Naive thymus-derived CD4-positive, alpha-beta T cell (primary cell): ENCODE measurements around the gene DTNB. TPM values are rescaled to one million over a fixed set of nuclear protein-coding genes. Genes with fewer than 3 reads are reported as not detected.

Source experiments
- ATAC-seq: fragments of 150-1000 bp; cut with Tn5 transposase; 2 replicates; pipeline ENCODE4 v1.10.0; 2021; ENCODE audit warnings: mild to moderate bottlenecking, moderate library complexity
- CTCF ChIA-PET: fragments of 350-600 bp; sonication (Branson Sonifier 250); formaldehyde crosslinking; loops from one replicate; lab custom pipeline; 2021; ENCODE audit warnings: antibody characterized with exemption; lab: Charles Lee
- POLR2A ChIA-PET: fragments of 350-600 bp; sonication (Branson Sonifier 250); formaldehyde crosslinking; loops from one replicate; lab custom pipeline; 2021; ENCODE audit warnings: antibody characterized with exemption, inconsistent platforms; lab: Charles Lee
- DNase-seq, 9 donors: peaks; one replicate each; pipeline versions ENCODE4 v3.0.0 to v3.0.0-alpha.2; 2020 to 2022; ENCODE audit warnings: mixed read lengths in 1 of 9
- H3K27ac ChIP-seq: one replicate; pipeline ENCODE4 v1.7.0; 2013; ENCODE audit warnings: mild to moderate bottlenecking, low read depth, low read length, moderate library complexity
- H3K27me3 ChIP-seq, 2 donors: one replicate each; pipeline ENCODE4 v1.7.0; 2013; ENCODE audit warnings: low read length in 2 of 2, mild to moderate bottlenecking in 2 of 2, moderate library complexity in 2 of 2; ENCODE audit not compliant: control insufficient read depth in 2 of 2, insufficient read depth in 2 of 2
- H3K36me3 ChIP-seq, 3 experiments: 1 replicate in 2 of 3; 2 replicates in 1 of 3; pipeline ENCODE4 v1.7.0; 2013; ENCODE audit warnings: low read length in 3 of 3, mild to moderate bottlenecking in 3 of 3, moderate library complexity in 1 of 3; ENCODE audit not compliant: insufficient read depth in 3 of 3, control insufficient read depth in 2 of 3
- H3K4me1 ChIP-seq, 2 donors: one replicate each; pipeline ENCODE4 v1.7.0; 2013; ENCODE audit warnings: low read length in 2 of 2, mild to moderate bottlenecking in 2 of 2, moderate library complexity in 1 of 2; ENCODE audit not compliant: control insufficient read depth in 2 of 2, insufficient read depth in 2 of 2
- H3K4me3 ChIP-seq: 2 replicates; pipeline ENCODE4 v1.7.0; 2013; ENCODE audit warnings: mild to moderate bottlenecking, low read length
- H3K9me3 ChIP-seq, 3 experiments: 1 replicate in 2 of 3; 2 replicates in 1 of 3; pipeline ENCODE4 v1.7.0; 2013; ENCODE audit warnings: low read length in 3 of 3; ENCODE audit not compliant: control insufficient read depth in 2 of 3
- H3K27ac Mint-ChIP-seq, 9 donors: one replicate each; pipeline ENCODE4 v1.8.0; 2020 to 2022; ENCODE audit warnings: mixed read lengths in 9 of 9, mild to moderate bottlenecking in 8 of 9, moderate library complexity in 5 of 9, inconsistent platforms in 2 of 9
- H3K27me3 Mint-ChIP-seq, 5 donors: one replicate each; pipeline ENCODE4 v1.8.0; 2021 to 2022; ENCODE audit warnings: mixed read lengths in 5 of 5, mild to moderate bottlenecking in 1 of 5
- H3K36me3 Mint-ChIP-seq, 5 donors: one replicate each; pipeline ENCODE4 v1.8.0; 2020 to 2022; ENCODE audit warnings: mixed read lengths in 5 of 5, mild to moderate bottlenecking in 3 of 5, inconsistent platforms in 1 of 5
- H3K4me1 Mint-ChIP-seq, 7 donors: one replicate each; pipeline ENCODE4 v1.8.0; 2020 to 2022; ENCODE audit warnings: mixed read lengths in 7 of 7, mild to moderate bottlenecking in 3 of 7, inconsistent platforms in 1 of 7
- H3K4me3 Mint-ChIP-seq, 10 donors: one replicate each; pipeline ENCODE4 v1.8.0; 2020 to 2022; ENCODE audit warnings: mild to moderate bottlenecking in 10 of 10, mixed read lengths in 10 of 10, moderate library complexity in 6 of 10, inconsistent platforms in 2 of 10
- H3K9me3 Mint-ChIP-seq, 11 donors: one replicate each; pipeline ENCODE4 v1.8.0; 2020 to 2022; ENCODE audit warnings: mixed read lengths in 11 of 11, mild to moderate bottlenecking in 4 of 11, inconsistent platforms in 1 of 11, moderate library complexity in 1 of 11
- intact Hi-C, 2 donors: fragments of 100-400 bp; cut with micrococcal nuclease; formaldehyde crosslinking; loops; one replicate each; pipeline ENCODE4 v1.15.1; 2023
- polyA plus RNA-seq, 2 donors: library from polyadenylated mRNA; unstranded; fragments of 300-500 nt; fragmentation: Illumina TruSeq; gene quantifications; one replicate each; pipeline ENCODE4 v1.2.3, GENCODE V29; 2021
- total RNA-seq, 6 experiments: library from RNA in 5 of 6; stranded (reverse) in 5 of 6; gene quantifications; 1 replicate in 5 of 6; 2 replicates in 1 of 6; pipeline ENCODE4 v1.2.3 and lab custom pipeline; 2021 to 2026

Gene DTNB
- total and polyA plus RNA-seq, 7 experiments from 2014 or later, result 17.0 to 56.2 (median 33.1) TPM

GRCh38 chr2:25341011-25341727 lies 332.2 kb downstream of the DTNB start:
- H3K27me3 ChIP-seq, result no peaks in the 10 kb centered on the region
- H3K9me3 ChIP-seq, result no peaks in the 10 kb centered on the region
- Mint-ChIP-seq H3K4me1 (peaks cover 30 to 41% (median 37%) of the 10 kb centered on the region in 7 donors), H3K27ac (no peak overlapping the region), H3K4me3 (peak overlapping the region in 1 of 10 donors; percentile 88), H3K9me3 (no peaks in the 10 kb centered on the region), H3K36me3 (peaks cover 0 to 3% (median 0%) of the 10 kb centered on the region in 5 donors), H3K27me3 (no peaks in the 10 kb centered on the region)
- H3K4me3 ChIP-seq, result no peak overlapping the region
- intact Hi-C loops, result loop anchor here (5.0 to 10.0 kb wide), 2 partner anchors 334 to 536 kb away; partner anchors contain the start of genes ASXL2 (in 1 of the 2) and DTNB (in 1 of the 2)
- H3K27ac ChIP-seq, result no peak overlapping the region
- DNase-seq, result peak in 2 of 9 donors; percentile 28 to 61
- H3K36me3 ChIP-seq, result no peaks in the 10 kb centered on the region
- CTCF ChIA-PET, result no interaction called here
- POLR2A ChIA-PET, result interaction anchor here (1.0 to 2.3 kb wide), 4 partner anchors 35 to 125 kb away, joined by 3 to 8 read pairs (median 6); no protein-coding TSS in a partner anchor
- ATAC-seq, result peak; percentile 6
- peaks cover 5 to 43% of the 10 kb centered on the region in 2 donors for H3K4me1 ChIP-seq

GRCh38 chr2:25340181-25340921 lies 333.0 kb downstream of the DTNB start:
- Mint-ChIP-seq H3K27me3 (no peaks in the 10 kb centered on the region), H3K9me3 (no peaks in the 10 kb centered on the region), H3K36me3 (peaks cover 0 to 3% (median 0%) of the 10 kb centered on the region in 5 donors), H3K4me1 (peaks cover 35 to 49% (median 43%) of the 10 kb centered on the region in 7 donors), H3K4me3 (peak overlapping the region; percentile 58 to 81 (median 68)), H3K27ac (peak overlapping the region in 5 of 9 donors; percentile 69 to 95 (median 76))
- Histone ChIP-seq H3K9me3 (no peaks in the 10 kb centered on the region), H3K27ac (peak overlapping the region; percentile 69), H3K27me3 (no peaks in the 10 kb centered on the region), H3K4me3 (peak overlapping the region; percentile 27), H3K36me3 (no peaks in the 10 kb centered on the region), H3K4me1 (peaks cover 5 to 51% of the 10 kb centered on the region in 2 donors)
- DNase-seq, result peak in 3 of 9 donors; percentile 24 to 53 (median 27)
- no peak for ATAC-seq
- ChIA-PET CTCF (no interaction called here), POLR2A (interaction anchor here (0.6 to 2.3 kb wide), 11 partner anchors 14 to 125 kb away, joined by 3 to 8 read pairs (median 3); no protein-coding TSS in a partner anchor)
- intact Hi-C loops, result loop anchor here (5.0 to 10.0 kb wide), 2 partner anchors 334 to 537 kb away; partner anchors contain the start of genes ASXL2 (in 1 of the 2) and DTNB (in 1 of the 2)

- H3K4me3 Mint-ChIP-seq, result peak overlapping the region; percentile 58 to 89 (median 81)
- Histone ChIP-seq H3K27ac (peak overlapping the region; percentile 69), H3K4me3 (no peak overlapping the region), H3K9me3 (no peaks in the 10 kb centered on the region), H3K27me3 (no peaks in the 10 kb centered on the region), H3K36me3 (no peaks in the 10 kb centered on the region), H3K4me1 (peaks cover 7 to 57% of the 10 kb centered on the region in 2 donors)
- no peak for ATAC-seq
- H3K4me1 Mint-ChIP-seq, result peaks cover 41 to 55% (median 48%) of the 10 kb centered on the region in 7 donors
- no peaks in the 10 kb centered on the region for H3K27me3 Mint-ChIP-seq
- H3K27ac Mint-ChIP-seq, result peak overlapping the region; percentile 49 to 95 (median 79)
- DNase-seq, result peak in 4 of 9 donors; percentile 23 to 44 (median 34)
- peaks cover 0 to 3% (median 0%) of the 10 kb centered on the region in 5 donors for H3K36me3 Mint-ChIP-seq
- POLR2A ChIA-PET, result interaction anchor here (0.6 to 2.3 kb wide), 10 partner anchors 13 to 66 kb away, joined by 3 to 8 read pairs (median 3); no protein-coding TSS in a partner anchor
- intact Hi-C loops, result loop anchor here (5.0 to 10.0 kb wide), 3 partner anchors 37 to 538 kb away; partner anchors contain the start of genes ASXL2 (in 1 of the 2) and DTNB (in 1 of the 2)
- no peaks in the 10 kb centered on the region for H3K9me3 Mint-ChIP-seq
- CTCF ChIA-PET, result interaction anchor here (3.1 kb wide), 1 partner anchor 25 kb away, joined by 18 read pairs; no protein-coding TSS in a partner anchor
Measured at GRCh38 chr2:25339791-25340180, 333.6 kb downstream of the DTNB start.

- H3K27ac ChIP-seq, result peak overlapping the region; percentile 69
- H3K4me1 Mint-ChIP-seq, result peaks cover 46 to 60% (median 54%) of the 10 kb centered on the region in 7 donors
- no peak for ATAC-seq
- H3K36me3 Mint-ChIP-seq, result peaks cover 0 to 3% (median 0%) of the 10 kb centered on the region in 5 donors
- ChIA-PET POLR2A (interaction anchor here (0.6 to 3.1 kb wide), 8 partner anchors 30 to 88 kb away, joined by 3 to 8 read pairs (median 6); no protein-coding TSS in a partner anchor), CTCF (interaction anchor here (1.5 to 3.1 kb wide), 2 partner anchors 24 to 30 kb away, joined by 5 to 18 read pairs; no protein-coding TSS in a partner anchor)
- H3K36me3 ChIP-seq, result no peaks in the 10 kb centered on the region
- no peaks in the 10 kb centered on the region for H3K27me3 ChIP-seq
- no peak for DNase-seq
- no peak overlapping the region for H3K4me3 ChIP-seq
- intact Hi-C loops, result loop anchor here in 1 of 2 donors (5.0 kb wide), 1 partner anchor 37 kb away; no protein-coding TSS in a partner anchor
- H3K27ac Mint-ChIP-seq, result peak overlapping the region; percentile 49 to 95 (median 87)
- peak overlapping the region; percentile 58 to 89 (median 81) for H3K4me3 Mint-ChIP-seq
- no peaks in the 10 kb centered on the region for H3K27me3 Mint-ChIP-seq
- peaks cover 12 to 61% of the 10 kb centered on the region in 2 donors for H3K4me1 ChIP-seq
- H3K9me3 Mint-ChIP-seq, result no peaks in the 10 kb centered on the region
- H3K9me3 ChIP-seq, result no peaks in the 10 kb centered on the region
Measured at GRCh38 chr2:25339211-25339674, 334.1 kb downstream of the DTNB start.

GRCh38 chr2:25338401-25338800 lies 335.0 kb downstream of the DTNB start:
- no peaks in the 10 kb centered on the region for H3K9me3 Mint-ChIP-seq
- POLR2A ChIA-PET, result interaction anchor here (0.6 to 3.1 kb wide), 10 partner anchors 15 to 87 kb away, joined by 3 to 13 read pairs (median 8); no protein-coding TSS in a partner anchor
- peaks cover 0 to 3% (median 0%) of the 10 kb centered on the region in 5 donors for H3K36me3 Mint-ChIP-seq
- H3K27ac Mint-ChIP-seq, result peak overlapping the region in 8 of 9 donors; percentile 74 to 96 (median 90)
- CTCF ChIA-PET, result interaction anchor here (0.7 to 3.1 kb wide), 3 partner anchors 9 to 29 kb away, joined by 3 to 18 read pairs (median 5); no protein-coding TSS in a partner anchor
- DNase-seq (no peak), ATAC-seq (no peak)
- Histone ChIP-seq H3K36me3 (no peaks in the 10 kb centered on the region), H3K27me3 (no peaks in the 10 kb centered on the region), H3K9me3 (no peaks in the 10 kb centered on the region), H3K27ac (peak overlapping the region; percentile 69), H3K4me1 (peaks cover 19 to 69% of the 10 kb centered on the region in 2 donors), H3K4me3 (no peak overlapping the region)
- intact Hi-C loops, result loop anchor here in 1 of 2 donors (5.0 kb wide), 1 partner anchor 36 kb away; no protein-coding TSS in a partner anchor
- peak overlapping the region in 8 of 10 donors; percentile 58 to 89 (median 82) for H3K4me3 Mint-ChIP-seq
- H3K4me1 Mint-ChIP-seq, result peaks cover 48 to 67% (median 61%) of the 10 kb centered on the region in 7 donors
- H3K27me3 Mint-ChIP-seq, result no peaks in the 10 kb centered on the region
